Measurements from ENCODE around the gene PLXNA4.

The PLXNA4 gene

DNA sequence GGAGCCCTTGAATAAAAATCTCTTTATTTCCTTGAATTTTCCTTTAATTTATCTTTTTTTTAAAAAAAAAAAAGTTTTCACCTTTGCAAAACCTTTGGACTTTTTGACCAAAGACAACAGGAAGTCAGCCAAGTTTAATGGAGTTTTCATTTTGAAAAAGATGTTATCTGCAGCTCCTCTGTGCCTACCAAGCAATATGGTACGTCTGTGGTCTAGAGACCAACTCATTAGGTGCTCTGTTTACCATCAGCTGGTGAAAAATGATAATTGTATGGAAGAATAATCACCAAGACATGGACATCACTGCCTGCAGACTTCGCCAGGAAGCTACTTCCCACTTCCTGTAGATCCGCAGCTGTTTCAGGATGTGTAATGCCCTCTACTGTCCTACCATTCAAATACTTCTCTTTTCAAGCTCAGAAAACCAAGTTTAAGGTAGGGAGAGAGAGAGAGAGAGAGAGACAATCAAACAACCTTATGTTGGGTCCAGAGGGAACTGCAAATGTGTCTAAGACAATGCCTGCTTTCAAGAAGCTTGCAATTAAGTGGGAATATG lies 18.7 kb downstream of the PLXNA4 start:
- H3K36me3 ChIP-seq (ENCODE audit: control insufficient read depth in 2 of 2, insufficient read depth in 1 of 2, low read length in 2 of 2), result no peaks in the 10 kb centered on the region
- H3K9me3 ChIP-seq (ENCODE audit: control insufficient read depth, insufficient read depth, low read depth, low read length), result no peaks in the 10 kb centered on the region
- H3K4me3 ChIP-seq (ENCODE audit: low read depth, low read length), result no peak overlapping the region
- H3K27ac ChIP-seq (ENCODE audit: extremely low read depth, low read depth, low read length), result no peak overlapping the region
- POLR2A ChIA-PET, result interaction anchor here (0.8 kb wide), 1 partner anchor 147 kb away, joined by 5 read pairs; no protein-coding TSS in a partner anchor
- CTCF ChIA-PET, result interaction anchor here (0.5 to 2.5 kb wide), 15 partner anchors 13 to 869 kb away, joined by 3 to 9 read pairs (median 3); no protein-coding TSS in a partner anchor
- no peaks in the 10 kb centered on the region for H3K4me1 ChIP-seq (ENCODE audit: control insufficient read depth, insufficient read depth, low read length)
- TF ChIP-seq, protein P1, sequence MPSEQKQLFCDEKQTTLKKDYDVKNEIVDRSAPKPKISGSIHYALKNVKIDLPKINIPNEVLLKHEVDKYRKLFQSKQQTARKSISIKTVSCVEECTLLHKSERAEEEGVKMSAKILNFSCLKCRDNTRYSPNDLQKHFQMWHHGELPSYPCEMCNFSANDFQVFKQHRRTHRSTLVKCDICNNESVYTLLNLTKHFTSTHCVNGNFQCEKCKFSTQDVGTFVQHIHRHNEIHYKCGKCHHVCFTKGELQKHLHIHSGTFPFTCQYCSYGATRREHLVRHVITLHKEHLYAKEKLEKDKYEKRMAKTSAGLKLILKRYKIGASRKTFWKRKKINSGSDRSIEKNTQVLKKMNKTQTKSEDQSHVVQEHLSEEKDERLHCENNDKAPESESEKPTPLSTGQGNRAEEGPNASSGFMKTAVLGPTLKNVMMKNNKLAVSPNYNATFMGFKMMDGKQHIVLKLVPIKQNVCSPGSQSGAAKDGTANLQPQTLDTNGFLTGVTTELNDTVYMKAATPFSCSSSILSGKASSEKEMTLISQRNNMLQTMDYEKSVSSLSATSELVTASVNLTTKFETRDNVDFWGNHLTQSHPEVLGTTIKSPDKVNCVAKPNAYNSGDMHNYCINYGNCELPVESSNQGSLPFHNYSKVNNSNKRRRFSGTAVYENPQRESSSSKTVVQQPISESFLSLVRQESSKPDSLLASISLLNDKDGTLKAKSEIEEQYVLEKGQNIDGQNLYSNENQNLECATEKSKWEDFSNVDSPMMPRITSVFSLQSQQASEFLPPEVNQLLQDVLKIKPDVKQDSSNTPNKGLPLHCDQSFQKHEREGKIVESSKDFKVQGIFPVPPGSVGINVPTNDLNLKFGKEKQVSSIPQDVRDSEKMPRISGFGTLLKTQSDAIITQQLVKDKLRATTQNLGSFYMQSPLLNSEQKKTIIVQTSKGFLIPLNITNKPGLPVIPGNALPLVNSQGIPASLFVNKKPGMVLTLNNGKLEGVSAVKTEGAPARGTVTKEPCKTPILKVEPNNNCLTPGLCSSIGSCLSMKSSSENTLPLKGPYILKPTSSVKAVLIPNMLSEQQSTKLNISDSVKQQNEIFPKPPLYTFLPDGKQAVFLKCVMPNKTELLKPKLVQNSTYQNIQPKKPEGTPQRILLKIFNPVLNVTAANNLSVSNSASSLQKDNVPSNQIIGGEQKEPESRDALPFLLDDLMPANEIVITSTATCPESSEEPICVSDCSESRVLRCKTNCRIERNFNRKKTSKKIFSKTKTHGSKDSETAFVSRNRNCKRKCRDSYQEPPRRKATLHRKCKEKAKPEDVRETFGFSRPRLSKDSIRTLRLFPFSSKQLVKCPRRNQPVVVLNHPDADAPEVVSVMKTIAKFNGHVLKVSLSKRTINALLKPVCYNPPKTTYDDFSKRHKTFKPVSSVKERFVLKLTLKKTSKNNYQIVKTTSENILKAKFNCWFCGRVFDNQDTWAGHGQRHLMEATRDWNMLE (tag by site-specific recombination; conservative IDR thresholded peaks at IDR 0.05; ENCODE audit: low read depth), result peak; percentile 27; the same call in 1 of the 2 replicates
- TF ChIP-seq ZNF654 (tag by site-specific recombination; IDR thresholded peaks at IDR 0.05; ENCODE audit: low read depth) (peak; percentile 45), ZBTB6 (tag by site-specific recombination; IDR thresholded peaks at IDR 0.05) (no peak)
- TF ChIP-seq, protein P2, sequence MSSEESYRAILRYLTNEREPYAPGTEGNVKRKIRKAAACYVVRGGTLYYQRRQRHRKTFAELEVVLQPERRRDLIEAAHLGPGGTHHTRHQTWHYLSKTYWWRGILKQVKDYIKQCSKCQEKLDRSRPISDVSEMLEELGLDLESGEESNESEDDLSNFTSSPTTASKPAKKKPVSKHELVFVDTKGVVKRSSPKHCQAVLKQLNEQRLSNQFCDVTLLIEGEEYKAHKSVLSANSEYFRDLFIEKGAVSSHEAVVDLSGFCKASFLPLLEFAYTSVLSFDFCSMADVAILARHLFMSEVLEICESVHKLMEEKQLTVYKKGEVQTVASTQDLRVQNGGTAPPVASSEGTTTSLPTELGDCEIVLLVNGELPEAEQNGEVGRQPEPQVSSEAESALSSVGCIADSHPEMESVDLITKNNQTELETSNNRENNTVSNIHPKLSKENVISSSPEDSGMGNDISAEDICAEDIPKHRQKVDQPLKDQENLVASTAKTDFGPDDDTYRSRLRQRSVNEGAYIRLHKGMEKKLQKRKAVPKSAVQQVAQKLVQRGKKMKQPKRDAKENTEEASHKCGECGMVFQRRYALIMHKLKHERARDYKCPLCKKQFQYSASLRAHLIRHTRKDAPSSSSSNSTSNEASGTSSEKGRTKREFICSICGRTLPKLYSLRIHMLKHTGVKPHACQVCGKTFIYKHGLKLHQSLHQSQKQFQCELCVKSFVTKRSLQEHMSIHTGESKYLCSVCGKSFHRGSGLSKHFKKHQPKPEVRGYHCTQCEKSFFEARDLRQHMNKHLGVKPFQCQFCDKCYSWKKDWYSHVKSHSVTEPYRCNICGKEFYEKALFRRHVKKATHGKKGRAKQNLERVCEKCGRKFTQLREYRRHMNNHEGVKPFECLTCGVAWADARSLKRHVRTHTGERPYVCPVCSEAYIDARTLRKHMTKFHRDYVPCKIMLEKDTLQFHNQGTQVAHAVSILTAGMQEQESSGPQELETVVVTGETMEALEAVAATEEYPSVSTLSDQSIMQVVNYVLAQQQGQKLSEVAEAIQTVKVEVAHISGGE (tag by site-specific recombination; conservative IDR thresholded peaks at IDR 0.05; ENCODE audit: low read depth), result peak; percentile 58

GRCh38 chr7:132554446-132554845 lies 21.8 kb downstream of the PLXNA4 start:
- no peak overlapping the region for H3K4me3 ChIP-seq (ENCODE audit: low read depth, low read length)
- ChIA-PET CTCF (no interaction called here), POLR2A (no interaction called here)
- no peaks in the 10 kb centered on the region for H3K9me3 ChIP-seq (ENCODE audit: control insufficient read depth, insufficient read depth, low read depth, low read length)
- no peak overlapping the region for H3K27ac ChIP-seq (ENCODE audit: extremely low read depth, low read depth, low read length)
- H3K36me3 ChIP-seq (ENCODE audit: control insufficient read depth in 2 of 2, insufficient read depth in 1 of 2, low read length in 2 of 2), result no peaks in the 10 kb centered on the region
- H3K4me1 ChIP-seq (ENCODE audit: control insufficient read depth, insufficient read depth, low read length), result no peaks in the 10 kb centered on the region
- TF ChIP-seq ZNF398 (tag by site-specific recombination; IDR thresholded peaks at IDR 0.05) (no peak), PRDM1 (tag by site-specific recombination; IDR thresholded peaks at IDR 0.05) (no peak), ZNF248 (tag by site-specific recombination; IDR thresholded peaks at IDR 0.05) (no peak), ZNF175 (tag by site-specific recombination; IDR thresholded peaks at IDR 0.05) (no peak), KLF7 (tag by site-specific recombination; IDR thresholded peaks at IDR 0.05; ENCODE audit: borderline replicate concordance) (no peak), ZBTB20 (tag by site-specific recombination; IDR thresholded peaks at IDR 0.05) (no peak), ZNF510 (tag by site-specific recombination; IDR thresholded peaks at IDR 0.05; ENCODE audit: insufficient replicate concordance) (no peak), GLI2 (tag by site-specific recombination; IDR thresholded peaks at IDR 0.05; ENCODE audit: borderline replicate concordance, low read depth) (no peak), ZNF596 (tag by site-specific recombination; IDR thresholded peaks at IDR 0.05) (no peak), MYNN (tag by site-specific recombination; IDR thresholded peaks at IDR 0.05; ENCODE audit: borderline replicate concordance) (no peak), ZNF169 (tag by site-specific recombination; IDR thresholded peaks at IDR 0.05) (no peak)

All from HEK293 (cell line).